ENCODE data around the gene WDR33.

Gene WDR33

GRCh38 chr2:127653421-127654083, 157.4 kb downstream of the WDR33 start:
- DNase-seq, result no peak

DNA sequence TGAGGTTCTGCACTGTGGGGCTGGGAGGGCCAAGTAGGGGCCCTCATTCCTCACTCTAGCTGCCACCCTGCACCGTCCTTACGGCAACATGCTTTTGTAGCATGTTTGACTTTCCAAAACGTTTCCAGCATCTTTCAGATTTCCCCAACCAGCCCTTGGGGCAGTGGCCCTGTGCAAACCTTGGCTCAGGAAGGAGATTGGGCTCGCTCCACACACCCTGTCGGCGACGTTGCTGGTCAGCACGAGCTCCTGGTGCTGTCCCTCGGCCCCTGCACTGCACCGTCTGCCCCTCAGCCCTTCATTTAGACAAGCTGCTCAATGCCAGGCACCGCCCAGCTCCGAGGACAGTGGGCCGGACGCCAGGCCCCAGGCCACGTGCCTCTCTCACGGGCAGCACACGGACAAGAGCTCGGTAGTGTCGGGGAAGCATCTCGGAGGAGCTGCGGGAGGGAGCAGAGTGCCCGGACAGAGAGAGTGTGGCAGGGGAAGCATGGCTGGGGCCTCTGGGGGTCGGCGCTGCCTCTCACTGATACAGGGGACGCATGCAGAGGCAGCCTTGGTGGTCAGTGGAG, 158.1 kb downstream of the WDR33 start:
- DNase-seq, result no peak

DNA sequence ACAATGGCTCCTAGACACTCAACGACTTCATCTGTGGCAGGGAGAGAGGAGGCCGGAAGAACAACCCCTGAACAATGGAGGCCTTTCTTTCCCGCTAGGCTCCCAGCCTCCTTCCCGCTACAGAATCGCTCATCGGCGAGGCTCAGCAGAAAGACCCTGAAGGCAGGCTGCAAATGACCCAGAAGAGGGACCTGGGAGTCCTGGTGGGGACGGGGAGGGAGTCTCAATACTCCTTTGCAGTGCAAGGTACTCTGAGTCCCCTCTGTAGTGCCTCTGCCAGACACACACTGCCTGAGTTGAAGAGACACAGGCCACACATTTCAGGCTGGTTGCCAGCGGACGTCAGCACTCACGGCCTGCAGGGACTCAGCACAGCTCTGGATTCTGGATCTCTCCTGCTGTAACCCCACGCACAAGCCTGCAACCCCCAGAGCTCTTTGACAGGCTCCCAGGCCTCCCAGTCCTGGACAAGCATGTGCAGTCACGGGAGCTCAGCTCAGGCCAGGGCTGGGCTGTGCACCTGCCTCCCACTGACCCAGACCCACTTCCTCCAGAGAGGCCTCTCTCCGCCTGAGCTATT, 158.9 kb downstream of the WDR33 start:
- DNase-seq, result no peak

DNA sequence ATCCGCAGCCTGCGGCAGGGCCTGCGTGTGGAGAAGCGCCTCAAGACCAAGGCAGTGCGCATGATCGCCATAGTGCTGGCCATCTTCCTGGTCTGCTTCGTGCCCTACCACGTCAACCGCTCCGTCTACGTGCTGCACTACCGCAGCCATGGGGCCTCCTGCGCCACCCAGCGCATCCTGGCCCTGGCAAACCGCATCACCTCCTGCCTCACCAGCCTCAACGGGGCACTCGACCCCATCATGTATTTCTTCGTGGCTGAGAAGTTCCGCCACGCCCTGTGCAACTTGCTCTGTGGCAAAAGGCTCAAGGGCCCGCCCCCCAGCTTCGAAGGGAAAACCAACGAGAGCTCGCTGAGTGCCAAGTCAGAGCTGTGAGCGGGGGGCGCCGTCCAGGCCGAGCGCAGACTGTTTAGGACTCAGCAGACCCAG, 159.6 kb downstream of the WDR33 start:
- DNase-seq, result no peak
